Osteoblast (primary cell): ENCODE results near the gene TMEM132A. TPM values are rescaled to one million over a fixed set of nuclear protein-coding genes. Genes with fewer than 3 reads are reported as not detected.
A peak's percentile ranks its signal among the peaks of the same experiment; 100 is the strongest.

Experiments
- DNase-seq: peaks from one replicate; pipeline ENCODE4 v3.0.0; 2011; ENCODE audit warnings: low spot score, mixed read lengths; ENCODE audit not compliant: insufficient read length; ENCODE audit errors: missing footprints
- H2AFZ ChIP-seq: 2 replicates; pipeline ENCODE4 v1.6.0; 2011; ENCODE audit warnings: mild to moderate bottlenecking, low read length
- H3K27ac ChIP-seq: 2 replicates; pipeline ENCODE4 v1.5.1; 2011; ENCODE audit warnings: mild to moderate bottlenecking, low read depth, low read length, moderate library complexity
- H3K27me3 ChIP-seq: 2 replicates; pipeline ENCODE4 v1.6.0; 2012; ENCODE audit warnings: mild to moderate bottlenecking, control low read depth, inconsistent platforms, low read length, moderate library complexity; ENCODE audit not compliant: insufficient read depth
- H3K36me3 ChIP-seq: 2 replicates; pipeline ENCODE4 v1.5.1; 2011; ENCODE audit warnings: mild to moderate bottlenecking, low read length, control low read depth, moderate library complexity; ENCODE audit not compliant: insufficient read depth
- H3K4me1 ChIP-seq: 2 replicates; pipeline ENCODE4 v1.5.1; 2011; ENCODE audit warnings: mild to moderate bottlenecking, low read length, control low read depth, moderate library complexity; ENCODE audit not compliant: insufficient read depth
- H3K4me2 ChIP-seq: 2 replicates; pipeline ENCODE4 v1.6.0; 2011; ENCODE audit warnings: mild to moderate bottlenecking, low read length; ENCODE audit not compliant: insufficient read depth
- H3K4me3 ChIP-seq: fragments of 200-600 bp; sonication (generic); 3 replicates; pipeline ENCODE4 v1.5.1; 2012; ENCODE audit warnings: mild to moderate bottlenecking, low read length, inconsistent platforms; ENCODE audit not compliant: insufficient read depth
- H3K79me2 ChIP-seq: 2 replicates; pipeline ENCODE4 v1.6.0; 2012; ENCODE audit warnings: mild to moderate bottlenecking, low read length, control low read depth, inconsistent platforms; ENCODE audit not compliant: insufficient read depth
- H3K9me3 ChIP-seq: 2 replicates; pipeline ENCODE4 v1.5.1; 2011; ENCODE audit warnings: low read depth, low read length, control low read depth
- H4K20me1 ChIP-seq: 2 replicates; pipeline ENCODE4 v1.6.0; 2012; ENCODE audit warnings: mild to moderate bottlenecking, low read length, control low read depth; ENCODE audit not compliant: insufficient read depth
- total RNA-seq: library from RNA; depleted of rRNA; stranded (reverse); fragments of >200 nt; gene quantifications from 2 replicates; pipeline ENCODE4 v1.2.3, GENCODE V29; 2012
- TF ChIP-seq, protein P1 (sequence below): IDR thresholded peaks from 2 replicates; pipeline ENCODE4 v1.5.1; 2011; ENCODE audit warnings: mild to moderate bottlenecking, low read depth, low read length, moderate library complexity; ENCODE audit errors: extremely low read depth

TMEM132A gene
- total RNA-seq, 1 donor, result 19.5 TPM

DNA sequence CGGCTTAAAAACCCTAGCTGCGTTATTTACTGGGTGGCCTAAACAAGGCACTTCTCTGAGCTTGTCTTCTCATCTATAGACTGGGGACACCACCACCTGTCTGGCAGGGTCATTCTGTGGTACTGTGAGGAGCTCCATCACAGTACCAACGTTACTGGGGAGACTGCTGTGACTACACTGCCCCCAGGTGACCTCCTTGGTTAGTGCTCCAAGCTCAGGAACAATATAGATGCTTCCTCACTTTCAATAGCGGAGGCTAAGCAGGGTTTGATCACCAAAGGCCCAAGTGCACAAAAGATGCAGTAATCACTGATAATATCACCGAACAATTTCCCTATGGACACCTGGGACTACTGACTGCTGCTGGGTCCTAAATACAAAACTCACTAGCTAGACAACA, 36.7 kb upstream of the TMEM132A start:
- H3K9me3 ChIP-seq, result no peaks in the 10 kb centered on the region
- no peaks in the 10 kb centered on the region for H3K79me2 ChIP-seq
- H4K20me1 ChIP-seq, result no peaks in the 10 kb centered on the region
- no peak overlapping the region for H3K27ac ChIP-seq
- TF ChIP-seq, protein P1, sequence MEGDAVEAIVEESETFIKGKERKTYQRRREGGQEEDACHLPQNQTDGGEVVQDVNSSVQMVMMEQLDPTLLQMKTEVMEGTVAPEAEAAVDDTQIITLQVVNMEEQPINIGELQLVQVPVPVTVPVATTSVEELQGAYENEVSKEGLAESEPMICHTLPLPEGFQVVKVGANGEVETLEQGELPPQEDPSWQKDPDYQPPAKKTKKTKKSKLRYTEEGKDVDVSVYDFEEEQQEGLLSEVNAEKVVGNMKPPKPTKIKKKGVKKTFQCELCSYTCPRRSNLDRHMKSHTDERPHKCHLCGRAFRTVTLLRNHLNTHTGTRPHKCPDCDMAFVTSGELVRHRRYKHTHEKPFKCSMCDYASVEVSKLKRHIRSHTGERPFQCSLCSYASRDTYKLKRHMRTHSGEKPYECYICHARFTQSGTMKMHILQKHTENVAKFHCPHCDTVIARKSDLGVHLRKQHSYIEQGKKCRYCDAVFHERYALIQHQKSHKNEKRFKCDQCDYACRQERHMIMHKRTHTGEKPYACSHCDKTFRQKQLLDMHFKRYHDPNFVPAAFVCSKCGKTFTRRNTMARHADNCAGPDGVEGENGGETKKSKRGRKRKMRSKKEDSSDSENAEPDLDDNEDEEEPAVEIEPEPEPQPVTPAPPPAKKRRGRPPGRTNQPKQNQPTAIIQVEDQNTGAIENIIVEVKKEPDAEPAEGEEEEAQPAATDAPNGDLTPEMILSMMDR, result peak; percentile 80
- H3K4me3 ChIP-seq, result no peak overlapping the region
- no peak overlapping the region for H3K4me2 ChIP-seq
- no peaks in the 10 kb centered on the region for H3K27me3 ChIP-seq
- H3K36me3 ChIP-seq, result peaks cover 17% of the 10 kb centered on the region
- H3K4me1 ChIP-seq, result no peaks in the 10 kb centered on the region
- H2AFZ ChIP-seq, result no peak overlapping the region
- DNase-seq, result no peak

DNA sequence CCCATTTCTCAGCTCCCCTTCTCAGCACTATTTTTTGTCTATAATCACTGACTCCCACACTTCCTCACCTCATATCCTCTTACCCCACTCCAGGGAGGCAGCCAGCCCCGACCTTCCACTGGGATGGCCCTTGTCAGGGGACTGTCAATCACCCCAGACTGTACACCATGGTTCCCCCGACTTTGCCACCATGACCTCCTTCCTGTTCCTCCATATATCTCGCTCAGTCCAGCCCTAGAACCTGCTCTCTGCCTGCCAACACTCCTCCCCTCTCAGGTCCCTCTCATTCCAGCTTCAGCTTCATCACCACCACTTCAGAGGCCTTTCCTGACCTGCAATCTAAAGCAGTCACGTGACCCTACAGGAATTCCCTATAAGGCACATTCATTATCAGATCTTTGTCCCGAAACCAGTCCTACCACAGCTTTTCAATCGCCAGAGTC, 34.4 kb upstream of the TMEM132A start:
- peaks cover 28% of the 10 kb centered on the region for H3K36me3 ChIP-seq
- H3K4me3 ChIP-seq, result no peak overlapping the region
- DNase-seq, result no peak
- no peaks in the 10 kb centered on the region for H3K4me1 ChIP-seq
- H3K27me3 ChIP-seq, result no peaks in the 10 kb centered on the region
- TF ChIP-seq, protein P1, result no peak
- no peak overlapping the region for H3K4me2 ChIP-seq
- no peak overlapping the region for H2AFZ ChIP-seq
- no peaks in the 10 kb centered on the region for H3K9me3 ChIP-seq
- no peaks in the 10 kb centered on the region for H3K79me2 ChIP-seq
- H3K27ac ChIP-seq, result no peak overlapping the region
- no peaks in the 10 kb centered on the region for H4K20me1 ChIP-seq

DNA sequence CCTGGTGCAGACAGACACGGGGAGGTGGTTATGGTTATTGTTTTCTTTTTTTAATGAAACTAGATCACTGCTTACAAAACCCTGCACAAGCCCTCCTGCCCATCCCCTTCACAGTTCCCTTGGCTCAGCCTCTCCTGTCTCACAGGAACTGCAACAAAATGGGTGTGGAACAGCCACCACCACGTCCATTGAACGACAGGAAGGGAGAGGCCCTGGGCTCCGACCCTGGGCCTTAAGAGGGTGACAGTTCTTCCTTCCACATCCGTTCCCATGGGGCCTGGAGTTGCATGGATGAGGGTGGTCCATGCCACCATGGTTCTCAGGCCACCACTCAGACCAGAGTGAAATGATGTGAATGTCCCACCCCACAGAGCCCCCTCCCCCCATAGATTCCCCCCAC, 33.6 kb upstream of the TMEM132A start:
- no peak overlapping the region for H3K4me2 ChIP-seq
- no peak for DNase-seq
- H3K27me3 ChIP-seq, result no peaks in the 10 kb centered on the region
- no peak overlapping the region for H2AFZ ChIP-seq
- no peaks in the 10 kb centered on the region for H3K9me3 ChIP-seq
- TF ChIP-seq, protein P1, result no peak
- H4K20me1 ChIP-seq, result no peaks in the 10 kb centered on the region
- peaks cover 33% of the 10 kb centered on the region for H3K36me3 ChIP-seq
- no peaks in the 10 kb centered on the region for H3K4me1 ChIP-seq
- no peaks in the 10 kb centered on the region for H3K79me2 ChIP-seq
- no peak overlapping the region for H3K27ac ChIP-seq
- H3K4me3 ChIP-seq, result no peak overlapping the region

DNA sequence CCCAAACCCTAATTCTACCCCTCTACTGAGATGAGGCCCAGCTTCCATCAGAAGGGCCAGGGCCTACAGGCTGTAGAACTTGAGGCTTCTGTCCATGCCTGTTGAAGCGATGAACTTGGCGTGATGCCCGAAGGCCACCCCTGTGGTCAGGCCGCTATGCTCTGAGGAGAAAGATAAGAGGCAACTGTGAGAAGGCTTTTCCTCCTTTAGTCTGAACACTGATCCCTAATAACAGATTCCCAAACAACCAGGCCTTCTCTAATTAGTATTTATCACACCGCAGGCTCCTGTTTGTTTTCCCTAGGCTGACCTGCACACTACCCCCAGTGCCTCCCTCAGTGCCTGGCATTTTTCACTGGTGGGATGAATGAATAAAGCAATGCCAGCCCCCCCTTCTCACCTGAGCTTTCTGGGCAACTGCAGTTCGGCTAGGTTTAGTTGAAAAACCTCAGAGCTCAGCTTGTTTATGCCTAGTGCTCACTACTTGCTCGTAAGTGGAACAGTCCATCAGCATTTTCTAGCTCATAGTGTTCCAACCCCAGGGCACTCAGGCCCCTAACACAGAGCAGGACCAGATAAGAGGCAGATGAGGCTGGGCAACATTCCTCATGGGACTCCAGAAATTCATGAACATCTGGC, 33.0 kb upstream of the TMEM132A start:
- Histone ChIP-seq H3K4me2 (no peak overlapping the region), H3K4me1 (no peaks in the 10 kb centered on the region), H2AFZ (no peak overlapping the region), H3K79me2 (no peaks in the 10 kb centered on the region), H3K27ac (no peak overlapping the region), H4K20me1 (no peaks in the 10 kb centered on the region), H3K27me3 (no peaks in the 10 kb centered on the region), H3K9me3 (no peaks in the 10 kb centered on the region), H3K4me3 (no peak overlapping the region), H3K36me3 (peaks cover 38% of the 10 kb centered on the region)
- no peak for DNase-seq
- TF ChIP-seq, protein P1, result no peak
